HFFc6 (cell line): ENCODE data around the gene HSD17B1. TPM values are rescaled to one million over a fixed set of nuclear protein-coding genes. Genes with fewer than 3 reads are reported as not detected.

Experiments used
- DNase-seq: peaks from one replicate; pipeline ENCODE4 v3.0.0-alpha.2; 2018
- H3K27ac Mint-ChIP-seq: 2 replicates; pipeline ENCODE4 v1.8.0; 2020; ENCODE audit warnings: mild to moderate bottlenecking, mixed read lengths
- H3K27me3 Mint-ChIP-seq: 2 replicates; pipeline ENCODE4 v1.8.0; 2021; ENCODE audit warnings: mild to moderate bottlenecking, moderate library complexity, mixed read lengths; ENCODE audit not compliant: insufficient read depth
- H3K36me3 Mint-ChIP-seq: 2 replicates; pipeline ENCODE4 v1.8.0; 2021; ENCODE audit warnings: low read depth, mixed read lengths
- H3K4me1 Mint-ChIP-seq: 2 replicates; pipeline ENCODE4 v1.8.0; 2020; ENCODE audit warnings: low read depth, mixed read lengths
- H3K4me3 Mint-ChIP-seq: 2 replicates; pipeline ENCODE4 v1.8.0; 2020; ENCODE audit warnings: mild to moderate bottlenecking, moderate library complexity, mixed read lengths
- H3K9me3 Mint-ChIP-seq: 2 replicates; pipeline ENCODE4 v1.8.0; 2020; ENCODE audit warnings: mild to moderate bottlenecking, mixed read lengths
- microRNA-seq: library from miRNA; unstranded; fragments of <30 nt; microRNA quantifications from one replicate; pipeline ENCODE4, GENCODE V29; 2019
- total RNA-seq, 6 experiments: library from RNA; stranded (reverse); fragmentation: NEBNext Ultra II Directional; extraction: Animal tissue kit (Norgen Biotek cat#: 25700); gene quantifications; 2 replicates in 1 of 6; 3 replicates in 5 of 6; pipeline ENCODE4 v1.2.3, GENCODE V29; 2021
- TF ChIP-seq, protein P1 (sequence below): fragments of 200-600 bp; sonication (generic); IDR thresholded peaks from 2 replicates; pipeline ENCODE4 v1.5.0; 2021; ENCODE audit warnings: antibody characterized with exemption, mild to moderate bottlenecking

Gene HSD17B1
- total RNA-seq, 6 experiments from 2014 or later = 0.66 to 1.5 (median 1.1) TPM

DNA sequence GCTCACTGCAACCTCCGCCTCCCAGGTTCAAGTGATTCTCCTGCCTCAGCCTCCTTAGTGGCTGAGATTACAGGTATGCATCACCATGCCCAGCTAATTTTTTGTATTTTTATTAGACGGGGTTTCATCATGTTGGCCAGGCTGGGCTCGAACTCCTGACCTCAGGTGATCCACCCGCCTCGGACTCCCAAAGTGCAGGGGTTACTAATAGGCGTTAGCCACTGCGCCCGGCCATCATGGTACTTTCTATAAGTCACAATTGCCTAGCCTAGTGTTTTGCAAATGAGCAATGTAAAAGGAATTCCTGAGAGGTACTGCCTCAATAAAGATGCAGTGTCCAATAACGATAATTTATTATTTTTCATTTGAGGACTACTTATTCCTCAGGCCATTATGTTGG lies 38.7 kb downstream of the HSD17B1 start:
- TF ChIP-seq, protein P1, sequence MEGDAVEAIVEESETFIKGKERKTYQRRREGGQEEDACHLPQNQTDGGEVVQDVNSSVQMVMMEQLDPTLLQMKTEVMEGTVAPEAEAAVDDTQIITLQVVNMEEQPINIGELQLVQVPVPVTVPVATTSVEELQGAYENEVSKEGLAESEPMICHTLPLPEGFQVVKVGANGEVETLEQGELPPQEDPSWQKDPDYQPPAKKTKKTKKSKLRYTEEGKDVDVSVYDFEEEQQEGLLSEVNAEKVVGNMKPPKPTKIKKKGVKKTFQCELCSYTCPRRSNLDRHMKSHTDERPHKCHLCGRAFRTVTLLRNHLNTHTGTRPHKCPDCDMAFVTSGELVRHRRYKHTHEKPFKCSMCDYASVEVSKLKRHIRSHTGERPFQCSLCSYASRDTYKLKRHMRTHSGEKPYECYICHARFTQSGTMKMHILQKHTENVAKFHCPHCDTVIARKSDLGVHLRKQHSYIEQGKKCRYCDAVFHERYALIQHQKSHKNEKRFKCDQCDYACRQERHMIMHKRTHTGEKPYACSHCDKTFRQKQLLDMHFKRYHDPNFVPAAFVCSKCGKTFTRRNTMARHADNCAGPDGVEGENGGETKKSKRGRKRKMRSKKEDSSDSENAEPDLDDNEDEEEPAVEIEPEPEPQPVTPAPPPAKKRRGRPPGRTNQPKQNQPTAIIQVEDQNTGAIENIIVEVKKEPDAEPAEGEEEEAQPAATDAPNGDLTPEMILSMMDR = no peak
- DNase-seq = no peak
- Mint-ChIP-seq H3K9me3 (no peaks in the 10 kb centered on the region), H3K27ac (no peak overlapping the region; the same call in 1 of the 2 replicates), H3K4me3 (no peak overlapping the region), H3K27me3 (no peaks in the 10 kb centered on the region), H3K4me1 (peaks cover 4% of the 10 kb centered on the region; the same call in 1 of the 2 replicates), H3K36me3 (peaks cover 8% of the 10 kb centered on the region)

DNA sequence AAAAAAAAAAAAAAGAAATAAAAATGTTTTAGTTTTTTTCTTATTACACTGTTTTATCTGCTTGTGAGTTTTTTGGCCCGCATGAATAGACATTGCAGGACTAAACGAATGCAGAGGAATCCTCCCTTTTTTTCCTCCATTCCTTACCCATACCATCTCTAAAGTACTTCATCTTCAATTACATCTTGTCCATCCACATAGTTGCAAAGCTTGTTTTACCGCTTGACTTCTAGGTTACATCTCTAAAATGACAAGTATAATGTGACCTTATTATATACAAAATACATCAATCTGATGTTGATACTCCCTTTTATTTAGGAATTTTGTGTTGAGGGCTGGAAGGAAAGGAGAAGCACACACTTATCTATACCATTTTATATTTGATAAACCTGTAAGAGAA lies 43.7 kb downstream of the HSD17B1 start:
- Mint-ChIP-seq H3K27me3 (no peaks in the 10 kb centered on the region; the same call in 1 of the 2 replicates), H3K4me1 (peaks cover 4% of the 10 kb centered on the region; the same call in 1 of the 2 replicates), H3K27ac (no peak overlapping the region), H3K36me3 (peaks cover 4% of the 10 kb centered on the region; the same call in 1 of the 2 replicates), H3K9me3 (no peaks in the 10 kb centered on the region), H3K4me3 (no peak overlapping the region)
- TF ChIP-seq, protein P1 = no peak
- no peak for DNase-seq

DNA sequence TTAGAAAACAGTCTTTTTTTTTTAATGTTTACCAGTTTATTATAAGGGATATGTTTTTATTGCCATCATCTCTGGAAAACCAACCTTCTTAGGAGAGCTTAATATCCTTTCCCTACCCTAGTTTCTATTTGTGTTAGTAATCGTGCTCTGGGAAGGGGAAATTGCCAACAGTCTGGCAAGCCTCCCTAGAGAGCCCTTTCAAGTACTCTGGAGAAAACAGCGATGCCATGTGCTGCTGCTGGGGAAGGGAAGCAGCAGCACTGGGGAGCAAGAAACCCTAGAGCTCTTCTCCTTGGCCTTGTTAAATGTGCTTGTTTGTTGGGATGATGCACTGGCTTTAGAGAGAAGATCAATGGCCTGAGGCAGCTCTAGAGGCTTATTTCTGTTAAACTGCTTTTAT lies 46.2 kb downstream of the HSD17B1 start:
- Mint-ChIP-seq H3K27me3 (no peaks in the 10 kb centered on the region; the same call in 1 of the 2 replicates), H3K27ac (0 out of 2 replicates have a peak overlapping the region, but pooled peaks have one; percentile 8), H3K9me3 (no peaks in the 10 kb centered on the region), H3K4me3 (no peak overlapping the region), H3K4me1 (peaks cover under 1% of the 10 kb centered on the region), H3K36me3 (peaks cover 4% of the 10 kb centered on the region; the same call in 1 of the 2 replicates)
- no peak for DNase-seq
- TF ChIP-seq, protein P1 = no peak

DNA sequence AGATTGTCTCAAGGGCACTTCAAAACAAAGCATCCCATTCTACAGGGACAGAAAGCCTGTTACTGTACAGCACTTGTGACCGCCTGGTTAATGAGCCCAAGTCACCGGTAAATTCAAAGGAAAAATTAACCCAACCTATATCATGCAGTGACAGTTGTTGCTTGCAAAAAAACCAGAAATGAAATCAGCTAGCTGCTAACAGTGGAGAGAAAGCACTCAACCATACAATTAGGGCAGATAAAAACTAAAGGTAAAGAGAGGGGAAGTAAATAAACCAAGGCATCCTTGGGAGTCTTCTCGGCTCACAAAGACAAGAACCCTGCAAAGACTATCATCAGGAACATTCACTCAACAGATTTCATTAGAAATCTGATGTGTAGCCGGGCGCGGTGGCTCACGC lies 50.6 kb downstream of the HSD17B1 start:
- Mint-ChIP-seq H3K27ac (no peak overlapping the region), H3K4me1 (peaks cover 38% of the 10 kb centered on the region), H3K27me3 (no peaks in the 10 kb centered on the region; the same call in 1 of the 2 replicates), H3K4me3 (no peak overlapping the region), H3K9me3 (no peaks in the 10 kb centered on the region), H3K36me3 (no peaks in the 10 kb centered on the region)
- TF ChIP-seq, protein P1 = no peak
- DNase-seq = no peak

Small RNAs within 50 kb of the gene (microRNA-seq; reads per million reads assigned to microRNA genes)
- gene MIR5010 = 23.2 reads per million, percentile 30 among the genes with 10 or more reads in this experiment

Other genes starting within 250 kb of the HSD17B1 start
- gene STAT3, start 164.5 kb upstream of the HSD17B1 start, total RNA-seq = 10 to 100 TPM; 65.3 to 74.5 (median 68.8) TPM
- gene CAVIN1, start 129.7 kb upstream of the HSD17B1 start, total RNA-seq = 1,000 to 10,000 TPM; 1,059 to 1,221 (median 1,100) TPM
- 10 to 100 TPM; 29.6 to 56.7 (median 37.1) TPM for gene ATP6V0A1, start 94.0 kb upstream of the HSD17B1 start, total RNA-seq
- gene NAGLU, start 16.7 kb upstream of the HSD17B1 start, total RNA-seq = 10 to 100 TPM; 38.7 to 43.1 (median 39.9) TPM
- gene COASY, start 9.2 kb downstream of the HSD17B1 start, total RNA-seq = 10 to 100 TPM; 64.6 to 77.6 (median 71.1) TPM
- gene MLX, start 14.2 kb downstream of the HSD17B1 start, total RNA-seq = 10 to 100 TPM; 40.7 to 48.3 (median 47.0) TPM
- 10 to 100 TPM in 5 of 6 experiments, 1 to 10 TPM in 1; 7.3 to 18.2 (median 16.0) TPM for gene PSMC3IP, start 24.8 kb downstream of the HSD17B1 start, total RNA-seq
- 10 to 100 TPM; 42.5 to 61.1 (median 48.9) TPM for gene RETREG3, start 56.5 kb downstream of the HSD17B1 start, total RNA-seq
- 100 to 1,000 TPM in 5 of 6 experiments, 10 to 100 TPM in 1; 85.5 to 127 (median 112) TPM for gene TUBG1, start 56.8 kb downstream of the HSD17B1 start, total RNA-seq
- gene TUBG2, start 106.4 kb downstream of the HSD17B1 start, total RNA-seq = 10 to 100 TPM; 15.2 to 17.3 (median 16.9) TPM
- 10 to 100 TPM; 16.4 to 22.4 (median 19.1) TPM for gene PLEKHH3, start 124.1 kb downstream of the HSD17B1 start, total RNA-seq
- 1 to 10 TPM; 1.7 to 2.9 (median 2.2) TPM for gene CCR10, start 128.9 kb downstream of the HSD17B1 start, total RNA-seq
- gene CNTNAP1, start 129.6 kb downstream of the HSD17B1 start, total RNA-seq = 10 to 100 TPM; 26.0 to 43.7 (median 37.7) TPM
- 10 to 100 TPM; 18.3 to 21.2 (median 19.2) TPM for gene EZH1, start 192.1 kb downstream of the HSD17B1 start, total RNA-seq
- gene RAMP2, start 208.3 kb downstream of the HSD17B1 start, total RNA-seq = 1 to 10 TPM in 3 of 6 experiments, under 1 TPM in 3; 0.40 to 1.3 (median 0.80) TPM
- 10 to 100 TPM; 79.3 to 94.5 (median 90.5) TPM for gene VPS25, start 220.5 kb downstream of the HSD17B1 start, total RNA-seq
- 10 to 100 TPM; 22.2 to 33.0 (median 24.3) TPM for gene WNK4, start 227.7 kb downstream of the HSD17B1 start, total RNA-seq
- gene COA3, start 245.8 kb downstream of the HSD17B1 start, total RNA-seq = 10 to 100 TPM; 52.8 to 67.3 (median 61.1) TPM
- gene CNTD1, start 245.9 kb downstream of the HSD17B1 start, total RNA-seq = under 1 TPM in 1 of 6 experiments, not detected in 5; 0.19 TPM